ENCODE results near the gene KIAA1614.

The KIAA1614 gene

GRCh38 chr1:180934563-180934962 is 21.9 kb downstream of the KIAA1614 start:
- no peak for DNase-seq
- H3K4me3 ChIP-seq (ENCODE audit: low read length), result no peak overlapping the region
- H3K9me2 ChIP-seq (replicated peaks; ENCODE audit: insufficient read depth, low read length), result no peaks in the 10 kb centered on the region
- H3K27ac ChIP-seq (ENCODE audit: low read length), result no peak overlapping the region
- H3K4me2 ChIP-seq (ENCODE audit: low read depth, low read length), result no peak overlapping the region
- no peaks in the 10 kb centered on the region for H3K27me3 ChIP-seq (replicated peaks; ENCODE audit: insufficient read depth, low read length)
- H3K79me2 ChIP-seq (ENCODE audit: low read length), result no peaks in the 10 kb centered on the region
- no peaks in the 10 kb centered on the region for H3K9me3 ChIP-seq (replicated peaks; ENCODE audit: insufficient read depth, low read length)
- TF ChIP-seq EZH2 (optimal IDR thresholded peaks at IDR 0.05; ENCODE audit: low read depth, low read length), result no peak
- H3K9ac ChIP-seq (ENCODE audit: low read length), result no peak overlapping the region
- no peaks in the 10 kb centered on the region for H3F3A ChIP-seq (ENCODE audit: insufficient read depth, low read length)
- H2AFZ ChIP-seq (ENCODE audit: low read length), result no peak overlapping the region
- H3K36me3 ChIP-seq (replicated peaks; ENCODE audit: insufficient read depth, low read length), result no peaks in the 10 kb centered on the region
- H3K4me1 ChIP-seq (ENCODE audit: low read length), result no peaks in the 10 kb centered on the region
- H4K20me1 ChIP-seq (ENCODE audit: insufficient read depth, low read length), result no peaks in the 10 kb centered on the region

- Histone ChIP-seq H3K36me3 (replicated peaks; ENCODE audit: insufficient read depth, low read length) (no peaks in the 10 kb centered on the region), H3K27me3 (replicated peaks; ENCODE audit: insufficient read depth, low read length) (no peaks in the 10 kb centered on the region), H2AFZ (ENCODE audit: low read length) (no peak overlapping the region), H3K9ac (ENCODE audit: low read length) (no peak overlapping the region), H3F3A (ENCODE audit: insufficient read depth, low read length) (no peaks in the 10 kb centered on the region), H3K9me2 (replicated peaks; ENCODE audit: insufficient read depth, low read length) (no peaks in the 10 kb centered on the region), H3K4me2 (ENCODE audit: low read depth, low read length) (no peak overlapping the region), H3K4me3 (ENCODE audit: low read length) (no peak overlapping the region), H3K27ac (ENCODE audit: low read length) (no peak overlapping the region), H3K9me3 (replicated peaks; ENCODE audit: insufficient read depth, low read length) (no peaks in the 10 kb centered on the region), H3K4me1 (ENCODE audit: low read length) (no peaks in the 10 kb centered on the region), H3K79me2 (ENCODE audit: low read length) (no peaks in the 10 kb centered on the region), H4K20me1 (ENCODE audit: insufficient read depth, low read length) (no peaks in the 10 kb centered on the region)
- no peak for DNase-seq
- no peak for TF ChIP-seq EZH2phosphoT487 (IDR thresholded peaks at IDR 0.05; ENCODE audit: low read length)
- TF ChIP-seq CTCF (IDR thresholded peaks at IDR 0.05; ENCODE audit: low read length), result no peak
- no peak for TF ChIP-seq EZH2 (optimal IDR thresholded peaks at IDR 0.05; ENCODE audit: low read depth, low read length)
Observed at GRCh38 chr1:180935326-180936109, 22.8 kb downstream of the KIAA1614 start.

GRCh38 chr1:180936110-180937011 is 23.7 kb downstream of the KIAA1614 start:
- no peaks in the 10 kb centered on the region for H3K79me2 ChIP-seq (ENCODE audit: low read length)
- no peaks in the 10 kb centered on the region for H4K20me1 ChIP-seq (ENCODE audit: insufficient read depth, low read length)
- no peak overlapping the region for H3K9ac ChIP-seq (ENCODE audit: low read length)
- H2AFZ ChIP-seq (ENCODE audit: low read length), result no peak overlapping the region
- TF ChIP-seq EZH2 (optimal IDR thresholded peaks at IDR 0.05; ENCODE audit: low read depth, low read length) (no peak), EZH2phosphoT487 (IDR thresholded peaks at IDR 0.05; ENCODE audit: low read length) (no peak), CTCF (IDR thresholded peaks at IDR 0.05; ENCODE audit: low read length) (no peak)
- H3K4me2 ChIP-seq (ENCODE audit: low read depth, low read length), result no peak overlapping the region
- H3K27ac ChIP-seq (ENCODE audit: low read length), result no peak overlapping the region
- no peaks in the 10 kb centered on the region for H3K9me3 ChIP-seq (replicated peaks; ENCODE audit: insufficient read depth, low read length)
- H3K27me3 ChIP-seq (replicated peaks; ENCODE audit: insufficient read depth, low read length), result no peaks in the 10 kb centered on the region
- H3F3A ChIP-seq (ENCODE audit: insufficient read depth, low read length), result no peaks in the 10 kb centered on the region
- H3K4me3 ChIP-seq (ENCODE audit: low read length), result no peak overlapping the region
- no peak for DNase-seq
- no peaks in the 10 kb centered on the region for H3K4me1 ChIP-seq (ENCODE audit: low read length)
- no peaks in the 10 kb centered on the region for H3K36me3 ChIP-seq (replicated peaks; ENCODE audit: insufficient read depth, low read length)
- no peaks in the 10 kb centered on the region for H3K9me2 ChIP-seq (replicated peaks; ENCODE audit: insufficient read depth, low read length)

Measured in MM.1S (cell line).